Astrocyte of the cerebellum (primary cell): ENCODE measurements around the gene CHN1.

ENCODE experiments used
- DNase-seq: peaks from one replicate; pipeline ENCODE4 v3.0.0-alpha.2; 2011; ENCODE audit warnings: low read depth
- H3K4me3 ChIP-seq: 2 replicates; pipeline ENCODE4 v1.5.1; 2011; ENCODE audit warnings: mild to moderate bottlenecking, low read depth, low read length, moderate library complexity
- in situ Hi-C: cut with HindIII; loops from 2 replicates; pipeline ENCODE4 v1.10.0; 2017; ENCODE audit warnings: low sequenced_read_pairs
- TF ChIP-seq, protein P1 (sequence below): IDR thresholded peaks from 2 replicates; pipeline ENCODE4 v1.5.1; 2012; ENCODE audit warnings: low read length, low read depth, moderate library complexity, mild to moderate bottlenecking; ENCODE audit errors: missing control alignments

CHN1 gene

DNA sequence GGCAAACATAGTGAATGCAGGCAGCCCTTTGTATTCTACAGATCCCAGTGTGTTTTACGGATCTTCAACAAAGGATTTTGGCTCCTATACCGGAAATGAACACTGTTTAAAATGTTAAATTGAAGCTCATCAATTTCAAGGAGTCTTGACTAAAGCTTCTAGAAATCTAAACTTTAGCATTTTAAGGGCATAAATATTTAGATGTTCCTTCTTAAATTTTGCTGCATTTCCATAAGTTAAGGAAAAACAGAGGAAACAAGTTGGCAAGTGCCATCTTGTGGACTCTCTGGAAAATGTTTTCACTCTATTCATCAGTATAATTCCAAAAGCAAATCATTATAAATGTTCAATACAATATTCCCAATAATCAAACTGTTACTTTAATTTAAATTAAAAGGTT, 19.6 kb downstream of the CHN1 start:
- no peak for DNase-seq
- no peak overlapping the region for H3K4me3 ChIP-seq
- TF ChIP-seq, protein P1, sequence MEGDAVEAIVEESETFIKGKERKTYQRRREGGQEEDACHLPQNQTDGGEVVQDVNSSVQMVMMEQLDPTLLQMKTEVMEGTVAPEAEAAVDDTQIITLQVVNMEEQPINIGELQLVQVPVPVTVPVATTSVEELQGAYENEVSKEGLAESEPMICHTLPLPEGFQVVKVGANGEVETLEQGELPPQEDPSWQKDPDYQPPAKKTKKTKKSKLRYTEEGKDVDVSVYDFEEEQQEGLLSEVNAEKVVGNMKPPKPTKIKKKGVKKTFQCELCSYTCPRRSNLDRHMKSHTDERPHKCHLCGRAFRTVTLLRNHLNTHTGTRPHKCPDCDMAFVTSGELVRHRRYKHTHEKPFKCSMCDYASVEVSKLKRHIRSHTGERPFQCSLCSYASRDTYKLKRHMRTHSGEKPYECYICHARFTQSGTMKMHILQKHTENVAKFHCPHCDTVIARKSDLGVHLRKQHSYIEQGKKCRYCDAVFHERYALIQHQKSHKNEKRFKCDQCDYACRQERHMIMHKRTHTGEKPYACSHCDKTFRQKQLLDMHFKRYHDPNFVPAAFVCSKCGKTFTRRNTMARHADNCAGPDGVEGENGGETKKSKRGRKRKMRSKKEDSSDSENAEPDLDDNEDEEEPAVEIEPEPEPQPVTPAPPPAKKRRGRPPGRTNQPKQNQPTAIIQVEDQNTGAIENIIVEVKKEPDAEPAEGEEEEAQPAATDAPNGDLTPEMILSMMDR, result peak; percentile 48
- in situ Hi-C loops, result no loop called here

DNA sequence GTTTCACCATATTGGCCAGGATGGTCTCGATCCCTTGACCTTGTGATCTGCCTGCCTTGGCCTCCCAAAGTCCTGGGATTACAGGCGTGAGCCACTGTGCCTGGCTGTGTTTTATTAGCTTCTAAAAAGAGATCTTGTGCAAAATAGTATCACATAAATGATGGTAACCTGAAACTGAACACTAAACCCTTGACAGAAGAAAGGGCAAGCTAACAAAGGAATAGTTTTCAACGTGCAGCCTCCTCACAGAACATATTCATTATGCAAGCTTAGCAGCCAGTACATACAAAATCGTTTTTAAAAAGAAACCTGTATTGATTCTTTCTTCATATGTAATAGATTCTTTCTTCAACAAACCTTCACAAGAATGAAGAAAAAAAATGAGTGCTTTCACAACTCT, 20.6 kb downstream of the CHN1 start:
- no peak for DNase-seq
- in situ Hi-C loops, result loop anchor here (5.0 kb wide), 1 partner anchor 212 kb away; no protein-coding TSS in a partner anchor
- H3K4me3 ChIP-seq, result no peak overlapping the region
- TF ChIP-seq, protein P1, result no peak

DNA sequence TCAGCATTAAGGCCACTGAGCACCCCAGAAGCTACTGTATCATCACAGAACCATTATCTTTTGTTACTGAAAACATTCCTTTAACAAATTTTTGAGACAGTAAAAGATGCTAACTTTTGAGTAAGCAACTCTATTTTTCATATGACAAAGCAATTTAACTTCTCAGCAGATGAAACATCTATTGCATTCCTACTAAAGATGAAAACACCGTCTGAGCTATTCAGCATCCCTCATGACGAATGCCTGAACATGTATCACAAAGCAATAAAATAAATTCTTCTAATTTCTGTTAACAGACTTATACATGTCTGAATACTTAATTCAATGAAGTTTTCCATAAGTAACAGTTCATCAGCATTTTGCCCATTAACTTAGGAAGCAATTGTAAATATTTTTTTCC, 23.9 kb downstream of the CHN1 start:
- in situ Hi-C loops, result loop anchor here (5.0 kb wide), 1 partner anchor 209 kb away; no protein-coding TSS in a partner anchor
- DNase-seq, result no peak
- TF ChIP-seq, protein P1, result no peak
- no peak overlapping the region for H3K4me3 ChIP-seq

DNA sequence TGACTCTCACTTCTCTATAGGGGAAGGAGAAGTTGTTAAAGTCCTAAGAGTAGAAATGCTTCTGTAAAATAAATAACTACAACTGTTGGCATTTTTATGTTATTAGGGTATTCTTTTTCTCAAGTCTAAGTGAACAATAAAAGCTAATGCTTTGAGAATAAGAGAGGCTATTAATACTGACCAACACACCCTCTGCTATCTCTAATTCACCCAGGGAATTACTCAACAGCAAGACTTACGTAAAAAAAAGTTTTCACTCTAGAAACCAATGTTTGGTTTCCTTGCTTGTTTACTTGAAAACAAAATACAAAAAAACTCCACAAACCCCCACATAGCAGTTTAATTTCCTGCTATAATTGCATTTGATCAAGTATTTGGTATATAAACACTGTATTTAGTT, 25.2 kb downstream of the CHN1 start:
- TF ChIP-seq, protein P1, result no peak
- in situ Hi-C loops, result loop anchor here (5.0 kb wide), 1 partner anchor 208 kb away; no protein-coding TSS in a partner anchor
- DNase-seq, result no peak
- H3K4me3 ChIP-seq, result no peak overlapping the region

DNA sequence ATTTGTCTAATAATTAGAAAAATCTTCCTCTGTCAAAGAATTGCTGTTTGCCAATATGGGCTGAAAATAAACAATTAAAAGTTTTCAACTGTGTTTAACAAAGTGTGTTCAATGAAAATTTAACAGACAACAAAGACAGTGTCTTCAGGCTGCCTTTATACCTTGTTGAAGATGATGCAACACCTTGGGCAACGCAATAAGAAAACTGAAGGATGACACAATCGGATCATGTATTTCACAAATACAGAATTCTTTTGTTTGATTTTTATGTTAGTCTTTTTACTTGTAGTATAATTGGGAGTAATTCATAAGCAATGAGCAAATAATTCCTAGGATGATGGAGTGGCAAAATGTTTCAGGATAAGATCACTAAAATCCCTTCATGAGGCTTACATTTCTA, 27.8 kb downstream of the CHN1 start:
- TF ChIP-seq, protein P1, result no peak
- no peak overlapping the region for H3K4me3 ChIP-seq
- in situ Hi-C loops, result no loop called here
- no peak for DNase-seq

DNA sequence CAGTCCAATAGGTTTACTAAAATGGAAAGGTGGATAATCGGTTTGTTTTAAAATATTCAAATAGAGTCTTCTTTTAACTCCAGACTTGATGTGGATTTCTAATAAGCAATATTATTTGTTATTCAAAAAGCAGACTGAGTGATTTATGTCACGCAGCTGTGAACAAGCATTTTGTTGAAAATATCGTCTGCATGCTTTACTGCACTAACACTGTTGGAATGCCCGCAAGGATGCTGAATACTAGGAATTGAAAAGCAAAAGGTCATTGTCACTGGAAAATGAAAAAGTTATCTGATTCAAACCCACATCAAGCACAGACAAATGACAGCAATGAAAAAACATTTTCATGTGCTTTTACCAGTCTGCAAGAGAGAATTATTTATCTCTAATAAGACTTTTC, 31.1 kb downstream of the CHN1 start:
- no peak for DNase-seq
- no peak overlapping the region for H3K4me3 ChIP-seq
- TF ChIP-seq, protein P1, result no peak
- in situ Hi-C loops, result loop anchor here (5.0 kb wide), 2 partner anchors 47 to 102 kb away; no protein-coding TSS in a partner anchor
